HUDEP-2 (cell line): ENCODE results near the gene C2orf42.

Experiments
- DNase-seq, 76 experiments: peaks; one replicate each; lab custom pipeline; 2025; ENCODE audit not compliant: unreplicated experiment in 76 of 76; lab: John Stamatoyannopoulos, UW

Gene C2orf42

GRCh38 chr2:70133491-70134322 is 57.1 kb downstream of the C2orf42 start:
- DNase-seq, result peak in 2 of 76 experiments; percentile 18 to 44

GRCh38 chr2:70133127-70133452 is 57.7 kb downstream of the C2orf42 start:
- no peak for DNase-seq

GRCh38 chr2:70132244-70133126 is 58.3 kb downstream of the C2orf42 start:
- DNase-seq, result peak in 28 of 76 experiments; percentile 10 to 67 (median 33)

- peak in 30 of 76 experiments; percentile 8 to 72 (median 40) for DNase-seq
Measured at GRCh38 chr2:70131344-70132143, 59.3 kb downstream of the C2orf42 start.

- DNase-seq, result no peak
Measured at GRCh38 chr2:70128005-70128404, 62.8 kb downstream of the C2orf42 start.

- DNase-seq, result no peak
Measured at GRCh38 chr2:70126413-70126812, 64.4 kb downstream of the C2orf42 start.

- no peak for DNase-seq
Measured at GRCh38 chr2:70125498-70125898, 65.3 kb downstream of the C2orf42 start.

GRCh38 chr2:70124983-70125480 is 65.8 kb downstream of the C2orf42 start:
- DNase-seq, result peak in 41 of 76 experiments; percentile 3 to 66 (median 43)

GRCh38 chr2:70123829-70124116 is 67.0 kb downstream of the C2orf42 start:
- DNase-seq, result no peak

GRCh38 chr2:70123051-70123828 is 67.6 kb downstream of the C2orf42 start:
- DNase-seq, result peak in 5 of 76 experiments; percentile 13 to 28 (median 19)

GRCh38 chr2:70122470-70122869 is 68.3 kb downstream of the C2orf42 start:
- no peak for DNase-seq

GRCh38 chr2:70121627-70122372 is 69.0 kb downstream of the C2orf42 start:
- no peak for DNase-seq

GRCh38 chr2:70118798-70119454 is 71.9 kb downstream of the C2orf42 start:
- DNase-seq, result peak in 55 of 76 experiments; percentile 16 to 74 (median 38)

GRCh38 chr2:70116936-70117552 is 73.8 kb downstream of the C2orf42 start:
- no peak for DNase-seq

- peak in 1 of 76 experiments; percentile 4 for DNase-seq
Measured at GRCh38 chr2:70115646-70116442, 75.0 kb downstream of the C2orf42 start.

- no peak for DNase-seq
Measured at GRCh38 chr2:70113359-70114070, 77.3 kb downstream of the C2orf42 start.
